SJSA1 (cell line): ENCODE measurements around the gene SSH2. TPM values are rescaled to one million over a fixed set of nuclear protein-coding genes. Genes with fewer than 3 reads are reported as not detected.

Source experiments
- DNase-seq, 2 experiments: peaks; one replicate each; pipeline ENCODE4 v3.0.0-alpha.2; 2015 to 2020; ENCODE audit warnings: low spot score in 2 of 2, low read depth in 1 of 2
- H3K27ac ChIP-seq: fragments of 250-450 bp; sonication (Bioruptor Pico); 2 replicates; pipeline ENCODE4 v1.5.1; 2020; ENCODE audit warnings: mild to moderate bottlenecking, moderate library complexity
- H3K27me3 ChIP-seq: fragments of 250-450 bp; sonication (Bioruptor Pico); replicated peaks from 2 replicates; pipeline ENCODE4 v1.5.1; 2020; ENCODE audit warnings: mild to moderate bottlenecking, moderate library complexity
- H3K36me3 ChIP-seq: fragments of 250-450 bp; sonication (Bioruptor Pico); 2 replicates; pipeline ENCODE4 v1.5.1; 2020; ENCODE audit warnings: mild to moderate bottlenecking
- H3K4me1 ChIP-seq: fragments of 250-450 bp; sonication (Bioruptor Pico); replicated peaks from 2 replicates; pipeline ENCODE4 v1.6.1; 2021; ENCODE audit warnings: mild to moderate bottlenecking
- H3K4me3 ChIP-seq: fragments of 250-450 bp; sonication (Bioruptor Pico); 2 replicates; pipeline ENCODE4 v1.5.1; 2020; ENCODE audit warnings: mild to moderate bottlenecking
- H3K9me3 ChIP-seq: fragments of 250-450 bp; sonication (Bioruptor Pico); replicated peaks from 2 replicates; pipeline ENCODE4 v1.5.1; 2020; ENCODE audit warnings: mild to moderate bottlenecking
- total RNA-seq: library from RNA; depleted of rRNA; stranded (reverse); fragments of >200 nt; shearing (Covaris generic); gene quantifications from 2 replicates; pipeline ENCODE4 v1.2.3, GENCODE V29; 2014

SSH2 gene
- total RNA-seq, 1 experiment from 2014 or later = 12.9 TPM

GRCh38 chr17:29715680-29716079 is 214.3 kb downstream of the SSH2 start:
- Histone ChIP-seq H3K4me3 (no peak overlapping the region), H3K4me1 (no peaks in the 10 kb centered on the region), H3K9me3 (no peaks in the 10 kb centered on the region), H3K36me3 (0 out of 2 replicates have a peak, but pooled peaks cover 2% of the 10 kb centered on the region), H3K27ac (no peak overlapping the region), H3K27me3 (no peaks in the 10 kb centered on the region)
- DNase-seq = no peak

DNA sequence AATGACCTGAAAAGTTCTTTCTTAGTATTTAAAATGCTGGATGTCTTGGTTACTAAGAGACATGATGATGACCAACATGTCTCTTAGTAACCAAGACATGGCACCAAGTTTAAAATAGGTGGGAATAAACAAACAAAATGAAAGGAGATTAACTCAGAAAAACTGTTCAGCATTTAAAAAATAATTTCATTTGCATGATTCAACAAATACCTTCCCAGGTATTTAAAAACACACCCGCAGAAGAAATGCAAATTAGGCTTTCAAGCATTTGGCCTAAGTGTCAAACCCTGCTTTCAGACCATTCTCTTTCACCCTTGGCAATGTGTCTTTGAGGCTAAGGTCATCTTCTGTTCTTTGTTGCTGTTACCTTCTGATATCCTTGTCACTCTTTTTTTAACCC is 215.9 kb downstream of the SSH2 start:
- Histone ChIP-seq H3K4me3 (no peak overlapping the region), H3K4me1 (no peaks in the 10 kb centered on the region), H3K27me3 (no peaks in the 10 kb centered on the region), H3K9me3 (no peaks in the 10 kb centered on the region), H3K27ac (no peak overlapping the region), H3K36me3 (0 out of 2 replicates have a peak, but pooled peaks cover 2% of the 10 kb centered on the region)
- no peak for DNase-seq

GRCh38 chr17:29713626-29714025 is 216.4 kb downstream of the SSH2 start:
- DNase-seq = no peak
- no peaks in the 10 kb centered on the region for H3K36me3 ChIP-seq
- no peaks in the 10 kb centered on the region for H3K4me1 ChIP-seq
- H3K27ac ChIP-seq = no peak overlapping the region
- H3K9me3 ChIP-seq = no peaks in the 10 kb centered on the region
- no peaks in the 10 kb centered on the region for H3K27me3 ChIP-seq
- H3K4me3 ChIP-seq = no peak overlapping the region

DNA sequence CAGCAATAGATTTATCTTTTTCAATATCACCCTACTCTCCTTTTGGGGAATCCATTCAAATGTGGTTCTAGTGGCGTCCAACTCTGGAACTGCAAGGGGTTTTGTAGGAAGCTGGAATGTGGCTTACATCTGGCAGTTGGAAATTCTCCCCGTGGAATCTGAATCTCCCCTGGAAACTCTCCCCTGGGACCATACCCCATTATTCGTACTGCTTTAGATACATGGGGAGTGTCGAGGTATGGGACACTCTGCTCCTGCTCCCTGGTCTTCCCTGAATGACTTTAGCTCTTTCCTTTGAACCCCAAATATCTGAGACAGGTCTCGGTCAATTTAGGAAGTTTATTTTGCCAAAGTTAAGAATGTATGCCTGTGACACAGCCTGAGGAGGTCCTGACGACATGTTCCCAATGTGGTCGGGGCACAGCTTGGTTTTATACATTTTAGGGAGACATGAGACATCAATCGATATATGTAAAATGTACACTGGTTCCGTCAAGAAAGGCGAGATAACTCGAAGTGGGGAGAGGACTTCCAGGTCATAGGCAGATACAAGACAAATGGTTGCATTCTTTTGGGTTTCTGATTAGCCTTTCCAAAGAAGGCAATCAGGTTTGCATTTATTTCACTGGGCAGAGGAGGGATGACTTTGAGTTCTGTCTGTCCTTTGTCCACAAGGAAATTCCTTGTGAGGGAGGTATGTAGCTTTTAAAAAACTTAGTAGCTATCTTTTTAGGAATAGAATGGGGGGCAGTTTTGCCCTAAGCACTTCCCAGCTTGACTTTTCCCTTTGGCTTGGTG is 218.2 kb downstream of the SSH2 start:
- Histone ChIP-seq H3K27me3 (no peaks in the 10 kb centered on the region), H3K4me1 (peaks cover 5% of the 10 kb centered on the region; the same call in 1 of the 2 replicates), H3K4me3 (no peak overlapping the region), H3K36me3 (no peaks in the 10 kb centered on the region), H3K9me3 (no peaks in the 10 kb centered on the region), H3K27ac (no peak overlapping the region)
- DNase-seq = no peak

DNA sequence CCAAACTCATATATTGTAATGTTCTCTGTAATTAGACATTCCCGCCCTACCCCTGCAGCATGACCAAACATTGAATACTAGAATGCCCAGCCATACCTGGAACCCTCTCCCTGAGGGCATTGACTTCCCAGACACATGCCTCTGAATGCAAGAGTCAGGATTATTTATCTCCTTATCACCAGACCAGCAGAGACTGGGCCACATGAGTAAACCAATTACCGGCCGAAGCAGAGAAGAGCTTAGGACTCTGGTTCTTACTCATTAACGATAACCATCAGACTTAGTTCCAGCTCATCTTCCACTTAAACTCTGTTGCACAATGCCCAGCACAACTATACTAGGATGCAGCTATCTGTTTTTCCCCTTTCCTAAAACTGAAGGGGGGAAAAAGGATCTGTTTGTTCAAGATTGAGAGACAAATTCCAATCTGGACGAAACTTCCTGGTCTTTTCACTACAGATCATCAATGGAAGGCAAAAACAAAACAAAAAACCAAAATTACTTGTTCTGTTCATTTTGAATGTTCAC is 219.1 kb downstream of the SSH2 start:
- Histone ChIP-seq H3K4me1 (peaks cover 10% of the 10 kb centered on the region; the same call in 1 of the 2 replicates), H3K9me3 (no peaks in the 10 kb centered on the region), H3K27me3 (no peaks in the 10 kb centered on the region), H3K36me3 (no peaks in the 10 kb centered on the region), H3K27ac (no peak overlapping the region), H3K4me3 (no peak overlapping the region)
- no peak for DNase-seq

DNA sequence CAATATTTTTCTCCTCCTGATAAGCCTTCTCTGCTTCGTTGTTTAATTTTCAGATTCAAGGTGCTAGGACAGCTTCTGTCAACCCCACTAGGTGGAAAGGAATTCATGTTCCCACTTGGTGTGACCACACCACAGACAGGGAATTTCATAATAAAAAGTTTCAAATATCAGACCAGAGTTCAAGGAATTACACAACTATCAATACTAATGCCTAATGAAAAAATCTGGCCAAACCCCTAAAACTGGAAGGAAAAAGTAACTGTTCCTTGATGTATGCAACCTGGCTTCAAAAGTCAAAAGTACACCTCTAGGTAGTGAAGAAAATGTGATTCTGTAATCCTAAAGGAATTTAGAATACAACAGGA is 219.5 kb downstream of the SSH2 start:
- H3K27ac ChIP-seq = no peak overlapping the region
- no peaks in the 10 kb centered on the region for H3K27me3 ChIP-seq
- H3K4me1 ChIP-seq = peaks cover 10% of the 10 kb centered on the region; the same call in 1 of the 2 replicates
- H3K36me3 ChIP-seq = no peaks in the 10 kb centered on the region
- H3K4me3 ChIP-seq = no peak overlapping the region
- DNase-seq = no peak
- no peaks in the 10 kb centered on the region for H3K9me3 ChIP-seq

DNA sequence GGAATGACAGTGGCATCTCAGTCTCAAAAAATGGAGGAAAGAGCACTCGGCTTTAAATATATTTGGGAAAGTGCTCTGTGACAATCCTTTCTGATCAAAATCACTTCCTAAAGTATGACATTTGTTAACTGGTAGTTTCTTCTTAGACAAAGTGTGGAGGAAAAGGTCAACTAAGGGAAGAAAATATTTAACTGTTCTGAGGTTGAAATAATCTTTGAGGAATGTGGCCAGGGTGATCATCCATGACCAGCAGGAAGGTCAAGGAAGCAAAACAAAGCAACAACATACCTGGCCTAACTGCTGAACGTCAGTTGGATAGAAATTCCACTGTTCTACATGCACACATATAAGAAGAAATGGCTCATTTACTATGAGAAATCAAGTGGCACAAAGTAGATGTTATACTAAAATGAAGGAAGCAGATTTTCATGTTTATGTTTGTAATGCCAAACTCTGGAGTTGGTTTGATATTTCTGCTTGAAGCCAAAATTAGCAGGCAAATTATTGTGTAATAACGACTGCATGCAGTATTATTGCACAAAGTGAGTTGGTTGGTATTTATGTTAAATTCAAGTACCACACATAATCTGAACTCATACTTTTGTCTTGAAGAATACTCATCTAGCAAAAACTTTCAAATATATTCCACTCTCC is 220.0 kb downstream of the SSH2 start:
- Histone ChIP-seq H3K36me3 (no peaks in the 10 kb centered on the region), H3K4me3 (no peak overlapping the region), H3K27ac (no peak overlapping the region), H3K4me1 (peaks cover 10% of the 10 kb centered on the region; the same call in 1 of the 2 replicates), H3K9me3 (no peaks in the 10 kb centered on the region), H3K27me3 (no peaks in the 10 kb centered on the region)
- DNase-seq = no peak

GRCh38 chr17:29707212-29707571 is 222.8 kb downstream of the SSH2 start:
- Histone ChIP-seq H3K9me3 (no peaks in the 10 kb centered on the region), H3K27me3 (no peaks in the 10 kb centered on the region), H3K27ac (no peak overlapping the region), H3K4me3 (no peak overlapping the region), H3K4me1 (peaks cover 10% of the 10 kb centered on the region; the same call in 1 of the 2 replicates), H3K36me3 (no peaks in the 10 kb centered on the region; the same call in none of the 2 replicates)
- DNase-seq = no peak

GRCh38 chr17:29706045-29706431 is 224.0 kb downstream of the SSH2 start:
- H3K27me3 ChIP-seq = no peaks in the 10 kb centered on the region
- H3K9me3 ChIP-seq = no peaks in the 10 kb centered on the region
- no peak for DNase-seq
- H3K4me1 ChIP-seq = peaks cover 10% of the 10 kb centered on the region; the same call in 1 of the 2 replicates
- H3K36me3 ChIP-seq = peaks cover 2% of the 10 kb centered on the region
- peak overlapping the region; percentile 46; the same call in 1 of the 2 replicates for H3K27ac ChIP-seq
- H3K4me3 ChIP-seq = no peak overlapping the region

DNA sequence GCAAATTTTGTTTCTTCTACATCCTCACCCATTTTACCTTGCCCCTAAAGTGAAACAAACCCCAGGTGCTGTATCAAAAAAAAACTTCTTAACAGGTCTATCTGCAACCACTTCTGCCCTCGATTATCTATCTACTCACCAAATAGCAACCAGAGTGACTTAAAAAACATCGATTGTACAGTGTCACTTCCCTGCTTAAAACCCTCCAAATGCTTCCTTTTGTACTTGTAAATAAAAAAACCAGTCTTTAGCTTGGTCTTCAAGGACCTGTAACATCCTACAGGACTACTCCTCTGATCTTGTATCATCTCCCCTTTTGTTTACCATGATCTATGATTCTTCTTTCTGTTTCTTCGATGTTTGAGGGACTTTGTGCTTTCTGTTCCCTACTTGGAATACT is 224.6 kb downstream of the SSH2 start:
- Histone ChIP-seq H3K27me3 (no peaks in the 10 kb centered on the region), H3K4me1 (peaks cover 10% of the 10 kb centered on the region; the same call in 1 of the 2 replicates), H3K4me3 (no peak overlapping the region), H3K27ac (no peak overlapping the region), H3K36me3 (peaks cover 2% of the 10 kb centered on the region), H3K9me3 (no peaks in the 10 kb centered on the region)
- no peak for DNase-seq

GRCh38 chr17:29699283-29699682 is 230.7 kb downstream of the SSH2 start:
- H3K9me3 ChIP-seq = no peaks in the 10 kb centered on the region
- no peaks in the 10 kb centered on the region for H3K27me3 ChIP-seq
- peaks cover 9% of the 10 kb centered on the region for H3K36me3 ChIP-seq
- no peak overlapping the region for H3K27ac ChIP-seq
- no peak for DNase-seq
- H3K4me3 ChIP-seq = no peak overlapping the region
- H3K4me1 ChIP-seq = peaks cover 2% of the 10 kb centered on the region; the same call in 1 of the 2 replicates

GRCh38 chr17:29698837-29699236 is 231.2 kb downstream of the SSH2 start:
- H3K27ac ChIP-seq = no peak overlapping the region
- H3K4me3 ChIP-seq = no peak overlapping the region
- H3K4me1 ChIP-seq = peaks cover 6% of the 10 kb centered on the region; the same call in 1 of the 2 replicates

DNA sequence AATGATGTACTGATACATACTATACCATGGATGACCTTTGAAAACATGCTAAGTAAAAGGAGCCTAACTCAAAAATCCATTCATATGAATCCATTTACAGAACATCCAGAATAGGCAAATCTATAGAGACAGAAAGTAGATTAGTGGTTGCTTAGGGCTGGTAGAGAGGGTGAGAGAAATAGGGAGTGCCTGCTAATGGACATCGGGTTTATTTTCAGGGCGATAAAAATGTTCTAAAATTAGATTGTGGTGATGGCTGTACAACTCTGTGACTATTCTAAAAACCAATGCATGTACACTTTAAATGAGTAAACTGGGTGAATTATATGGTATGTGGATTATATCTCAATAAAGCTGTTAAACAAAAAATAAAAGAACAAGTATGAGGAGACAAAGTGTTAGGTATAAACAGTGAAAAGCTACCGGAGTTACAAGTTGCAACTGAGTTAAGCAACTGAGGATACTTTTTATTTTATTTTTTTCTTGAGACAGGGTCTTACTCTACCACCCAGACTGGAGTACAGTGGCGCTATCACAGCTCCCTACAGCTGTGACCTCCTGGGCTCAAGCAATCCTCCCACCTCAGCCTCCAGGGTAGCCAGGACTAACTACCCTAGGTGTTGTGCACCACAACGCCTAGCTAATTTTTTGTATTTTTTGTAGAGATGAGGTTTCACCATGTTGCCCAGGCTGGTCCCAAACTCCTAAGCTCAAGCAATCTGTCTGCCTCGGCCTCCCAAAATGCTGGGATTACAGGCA is 231.8 kb downstream of the SSH2 start:
- peaks cover 14% of the 10 kb centered on the region for H3K36me3 ChIP-seq
- no peak for DNase-seq
- H3K9me3 ChIP-seq = no peaks in the 10 kb centered on the region
- H3K4me3 ChIP-seq = no peak overlapping the region
- H3K27me3 ChIP-seq = no peaks in the 10 kb centered on the region
- H3K27ac ChIP-seq = no peak overlapping the region
- H3K4me1 ChIP-seq = peaks cover 8% of the 10 kb centered on the region; the same call in 1 of the 2 replicates

More at GRCh38 chr17:29698837-29699236, 231.2 kb downstream of the SSH2 start:
- DNase-seq = no peak
- Histone ChIP-seq H3K27me3 (no peaks in the 10 kb centered on the region), H3K36me3 (peaks cover 13% of the 10 kb centered on the region), H3K9me3 (no peaks in the 10 kb centered on the region)
